Measurements from ENCODE around the gene RNF213. TPM values are rescaled to one million over a fixed set of nuclear protein-coding genes. Genes with fewer than 3 reads are reported as not detected.

Gene RNF213
- total RNA-seq, 2 donors from 2014 or later: 150 to 174 TPM

DNA sequence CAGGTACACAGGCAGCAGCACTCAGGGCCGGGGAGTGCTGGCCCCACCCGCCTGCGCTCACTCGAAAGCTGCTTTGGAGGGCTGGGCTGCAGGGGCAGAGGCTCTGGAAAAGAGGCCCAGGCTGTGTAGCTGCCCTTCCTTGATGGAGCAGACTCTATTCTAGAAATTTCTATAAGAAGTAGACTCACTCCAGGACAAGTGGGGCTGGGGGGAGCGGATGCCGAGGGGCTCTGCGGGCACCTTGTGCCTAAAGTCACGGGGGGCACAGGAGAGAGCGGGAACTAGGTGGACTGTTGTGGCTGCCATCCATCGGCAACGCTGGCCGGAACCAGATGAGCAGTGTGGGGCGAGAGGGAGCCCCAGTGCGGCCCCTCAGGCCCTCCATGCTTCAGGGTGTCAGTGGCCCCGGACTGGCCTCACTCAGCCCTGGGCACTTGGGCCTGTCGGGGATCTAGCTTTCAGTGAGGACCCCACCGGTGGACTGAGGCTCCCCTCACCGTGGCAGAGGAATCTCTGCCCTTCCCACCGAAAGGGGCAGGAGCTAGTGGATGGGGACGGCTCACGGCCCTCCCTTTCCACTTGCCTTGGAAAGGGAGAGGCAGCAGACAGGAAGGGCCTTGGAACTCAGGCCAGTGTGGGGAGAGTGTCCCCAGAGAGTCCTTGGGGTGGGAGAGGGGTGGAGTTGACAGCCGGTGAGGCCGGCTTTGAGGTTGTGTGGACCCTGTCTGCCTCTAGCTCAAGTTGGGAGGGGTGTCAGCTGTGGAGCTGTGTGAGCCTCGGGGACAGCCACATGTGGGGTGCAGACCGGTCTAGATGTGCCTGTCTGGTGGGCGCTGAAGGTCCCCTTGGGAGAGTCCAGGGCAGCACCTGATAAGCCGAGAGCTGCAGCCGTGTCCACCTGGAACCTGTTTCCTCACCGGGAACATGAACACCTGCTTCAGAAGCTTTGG, 170.9 kb downstream of the RNF213 start:
- peaks cover 6% of the 10 kb centered on the region for H3K36me3 ChIP-seq
- DNase-seq (ENCODE audit: low spot score): no peak
- no peak overlapping the region for H3K27ac ChIP-seq
- H3K27me3 ChIP-seq (replicated peaks; ENCODE audit: insufficient read depth): no peaks in the 10 kb centered on the region
- no peak overlapping the region for H3K4me3 ChIP-seq
- H3K9me3 ChIP-seq: no peaks in the 10 kb centered on the region
- TF ChIP-seq, protein P1, sequence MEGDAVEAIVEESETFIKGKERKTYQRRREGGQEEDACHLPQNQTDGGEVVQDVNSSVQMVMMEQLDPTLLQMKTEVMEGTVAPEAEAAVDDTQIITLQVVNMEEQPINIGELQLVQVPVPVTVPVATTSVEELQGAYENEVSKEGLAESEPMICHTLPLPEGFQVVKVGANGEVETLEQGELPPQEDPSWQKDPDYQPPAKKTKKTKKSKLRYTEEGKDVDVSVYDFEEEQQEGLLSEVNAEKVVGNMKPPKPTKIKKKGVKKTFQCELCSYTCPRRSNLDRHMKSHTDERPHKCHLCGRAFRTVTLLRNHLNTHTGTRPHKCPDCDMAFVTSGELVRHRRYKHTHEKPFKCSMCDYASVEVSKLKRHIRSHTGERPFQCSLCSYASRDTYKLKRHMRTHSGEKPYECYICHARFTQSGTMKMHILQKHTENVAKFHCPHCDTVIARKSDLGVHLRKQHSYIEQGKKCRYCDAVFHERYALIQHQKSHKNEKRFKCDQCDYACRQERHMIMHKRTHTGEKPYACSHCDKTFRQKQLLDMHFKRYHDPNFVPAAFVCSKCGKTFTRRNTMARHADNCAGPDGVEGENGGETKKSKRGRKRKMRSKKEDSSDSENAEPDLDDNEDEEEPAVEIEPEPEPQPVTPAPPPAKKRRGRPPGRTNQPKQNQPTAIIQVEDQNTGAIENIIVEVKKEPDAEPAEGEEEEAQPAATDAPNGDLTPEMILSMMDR (IDR thresholded peaks at IDR 0.05): no peak
- peaks cover 0 to 6% of the 10 kb centered on the region in 2 donors for H3K4me1 ChIP-seq (ENCODE audit: control insufficient read depth in 1 of 2, low read depth in 2 of 2)
- ATAC-seq (ENCODE audit: insufficient number of reproducible peaks, low FRiP score, low read depth): no peak

- Histone ChIP-seq H3K4me1 (ENCODE audit: control insufficient read depth in 1 of 2, low read depth in 2 of 2) (peaks cover 0 to 7% of the 10 kb centered on the region in 2 donors), H3K27ac (no peak overlapping the region), H3K36me3 (peaks cover 6% of the 10 kb centered on the region), H3K27me3 (replicated peaks; ENCODE audit: insufficient read depth) (no peaks in the 10 kb centered on the region), H3K4me3 (no peak overlapping the region), H3K9me3 (no peaks in the 10 kb centered on the region)
- ATAC-seq (ENCODE audit: insufficient number of reproducible peaks, low FRiP score, low read depth) (no peak), DNase-seq (ENCODE audit: low spot score) (no peak)
- TF ChIP-seq, protein P1 (IDR thresholded peaks at IDR 0.05): no peak
These were observed 171.8 kb downstream of the RNF213 start for GRCh38 chr17:80432350-80432955.

- TF ChIP-seq, protein P1 (IDR thresholded peaks at IDR 0.05): no peak
- ATAC-seq (ENCODE audit: insufficient number of reproducible peaks, low FRiP score, low read depth) (no peak), DNase-seq (ENCODE audit: low spot score) (no peak)
- Histone ChIP-seq H3K27ac (no peak overlapping the region), H3K4me1 (ENCODE audit: control insufficient read depth in 1 of 2, low read depth in 2 of 2) (peaks cover 2 to 13% of the 10 kb centered on the region in 2 donors), H3K4me3 (no peak overlapping the region), H3K27me3 (replicated peaks; ENCODE audit: insufficient read depth) (no peaks in the 10 kb centered on the region), H3K9me3 (no peaks in the 10 kb centered on the region), H3K36me3 (peaks cover 6% of the 10 kb centered on the region)
These were observed 172.4 kb downstream of the RNF213 start for GRCh38 chr17:80432961-80433550.

- DNase-seq (ENCODE audit: low spot score): no peak
- ATAC-seq (ENCODE audit: insufficient number of reproducible peaks, low FRiP score, low read depth): no peak
- H3K27me3 ChIP-seq (replicated peaks; ENCODE audit: insufficient read depth): no peaks in the 10 kb centered on the region
- H3K36me3 ChIP-seq: peaks cover 6% of the 10 kb centered on the region
- no peak overlapping the region for H3K27ac ChIP-seq
- H3K4me3 ChIP-seq: no peak overlapping the region
- peaks cover 11 to 23% of the 10 kb centered on the region in 2 donors for H3K4me1 ChIP-seq (ENCODE audit: control insufficient read depth in 1 of 2, low read depth in 2 of 2)
- no peaks in the 10 kb centered on the region for H3K9me3 ChIP-seq
- TF ChIP-seq, protein P1 (IDR thresholded peaks at IDR 0.05): no peak
These were observed 173.4 kb downstream of the RNF213 start for GRCh38 chr17:80433916-80434666.
